Activated naive CD4-positive, alpha-beta T cell treated with Interleukin-2 at 50 U/mL for 16 hours (primary cell): ENCODE results near the gene TPRN.

Experiments
- DNase-seq: peaks from one replicate; pipeline ENCODE4 v3.0.0-alpha.2; 2020

TPRN gene

GRCh38 chr9:137188086-137188489 lies 12.5 kb downstream of the TPRN start:
- DNase-seq = no peak

- DNase-seq = no peak
Measured at GRCh38 chr9:137187386-137187785, 13.2 kb downstream of the TPRN start.

- no peak for DNase-seq
Measured at GRCh38 chr9:137186385-137186784, 14.2 kb downstream of the TPRN start.

- DNase-seq = no peak
Measured at GRCh38 chr9:137185921-137186320, 14.6 kb downstream of the TPRN start.

- no peak for DNase-seq
Measured at GRCh38 chr9:137184881-137185660, 15.5 kb downstream of the TPRN start.

GRCh38 chr9:137183980-137184595 lies 16.5 kb downstream of the TPRN start:
- DNase-seq = no peak

- DNase-seq = no peak
Measured at GRCh38 chr9:137182836-137183235, 17.7 kb downstream of the TPRN start.

- no peak for DNase-seq
Measured at GRCh38 chr9:137181680-137182079, 18.9 kb downstream of the TPRN start.

GRCh38 chr9:137180491-137180890 lies 20.1 kb downstream of the TPRN start:
- no peak for DNase-seq

GRCh38 chr9:137179761-137180160 lies 20.8 kb downstream of the TPRN start:
- no peak for DNase-seq

- no peak for DNase-seq
Measured at GRCh38 chr9:137178939-137179630, 21.5 kb downstream of the TPRN start.

GRCh38 chr9:137178201-137178938 lies 22.2 kb downstream of the TPRN start:
- no peak for DNase-seq

GRCh38 chr9:137176302-137177182 lies 24.0 kb downstream of the TPRN start:
- DNase-seq = peak; percentile 18

GRCh38 chr9:137175345-137175961 lies 25.1 kb downstream of the TPRN start:
- no peak for DNase-seq

GRCh38 chr9:137174722-137175293 lies 25.7 kb downstream of the TPRN start:
- DNase-seq = no peak

GRCh38 chr9:137173796-137174664 lies 26.5 kb downstream of the TPRN start:
- DNase-seq = no peak

- DNase-seq = no peak
Measured at GRCh38 chr9:137172901-137173795, 27.4 kb downstream of the TPRN start.

- no peak for DNase-seq
Measured at GRCh38 chr9:137171149-137171900, 29.2 kb downstream of the TPRN start.
